ENCODE results near the gene KRTAP4-7.
"Not testable (repeated sequence)": the region's sequence is repeated elsewhere in the genome, so short reads cannot be mapped to it uniquely, and the experiment has no call there.

DNA sequence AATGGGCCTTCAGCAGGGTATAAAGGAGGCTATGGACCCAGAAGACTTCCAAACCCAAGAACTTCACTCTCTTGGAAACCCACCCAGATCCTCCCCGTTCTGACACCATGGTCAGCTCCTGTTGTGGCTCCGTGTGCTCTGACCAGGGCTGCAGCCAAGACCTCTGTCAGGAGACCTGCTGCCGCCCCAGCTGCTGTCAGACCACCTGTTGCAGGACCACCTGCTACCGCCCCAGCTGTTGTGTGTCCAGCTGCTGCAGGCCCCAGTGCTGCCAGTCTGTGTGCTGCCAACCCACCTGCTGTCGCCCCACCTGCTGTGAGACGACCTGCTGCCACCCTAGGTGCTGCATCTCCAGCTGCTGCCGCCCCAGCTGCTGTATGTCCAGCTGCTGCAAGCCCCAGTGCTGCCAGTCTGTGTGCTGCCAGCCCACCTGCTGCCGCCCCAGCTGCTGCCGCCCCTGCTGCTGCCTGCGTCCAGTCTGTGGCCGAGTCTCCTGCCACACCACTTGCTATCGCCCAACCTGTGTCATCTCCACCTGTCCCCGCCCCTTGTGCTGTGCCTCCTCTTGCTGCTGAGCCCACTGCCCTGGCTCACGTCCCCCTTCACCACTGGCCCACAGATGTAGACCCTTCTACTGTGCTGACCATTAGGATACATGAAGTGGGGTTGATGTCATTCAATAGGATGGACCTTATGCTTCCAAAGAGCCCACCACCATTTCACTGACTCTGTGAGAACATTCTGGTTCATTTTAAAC is at the start of gene KRTAP4-7:
- not testable (repeated sequence) for TF ChIP-seq EZH2 (IDR thresholded peaks at IDR 0.05; ENCODE audit: insufficient read depth, poor library complexity, severe bottlenecking); EZH2phosphoT487 (IDR thresholded peaks at IDR 0.05; ENCODE audit: insufficient read depth, low read depth)
